ENCODE data around the gene SEMA3F.

DNA sequence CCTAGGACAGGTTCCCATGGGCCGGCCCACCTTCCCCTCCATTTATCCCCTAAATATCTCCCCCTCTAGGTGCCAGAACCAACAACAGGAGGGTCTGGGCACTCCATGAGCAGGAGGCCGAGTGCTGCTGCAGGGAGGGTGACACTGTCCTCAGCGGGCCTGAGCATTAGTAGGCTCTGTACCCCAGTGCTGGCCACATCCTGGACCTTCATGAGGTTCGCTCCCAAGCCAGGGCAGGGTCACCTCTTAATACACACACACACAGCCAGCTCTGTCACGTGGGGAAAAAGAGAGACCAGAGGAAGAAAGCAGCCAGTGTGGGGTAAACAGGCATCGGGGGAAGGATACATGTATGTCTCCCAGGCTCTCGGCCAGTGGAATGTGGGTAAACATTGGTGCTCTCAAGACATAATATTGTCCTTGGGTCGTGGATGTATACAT, 27.9 kb upstream of the SEMA3F start:
- no peak for TF ChIP-seq CTCF (IDR thresholded peaks at IDR 0.05; ENCODE audit: borderline replicate concordance, extremely low read depth, low read length, poor library complexity, severe bottlenecking)
- no peak for TF ChIP-seq EZH2 (IDR thresholded peaks at IDR 0.05; ENCODE audit: borderline replicate concordance, low read depth, low read length, severe bottlenecking)

Measured in DND-41 (cell line).